Measurements from ENCODE around the gene FCHSD2. TPM values are rescaled to one million over a fixed set of nuclear protein-coding genes. Genes with fewer than 3 reads are reported as not detected.
A peak's percentile ranks its signal among the peaks of the same experiment; 100 is the strongest.
"Not testable (repeated sequence)": the region's sequence is repeated elsewhere in the genome, so short reads cannot be mapped to it uniquely, and the experiment has no call there.

FCHSD2 gene
- total RNA-seq, 1 donor from 2014 or later: 26.3 TPM

GRCh38 chr11:72833083-72833733 lies 308.9 kb downstream of the FCHSD2 start:
- DNase-seq: no peak

- no peak for DNase-seq
Observed at GRCh38 chr11:72832301-72833082, 309.6 kb downstream of the FCHSD2 start.

- peak; percentile 91 for DNase-seq
Observed at GRCh38 chr11:72831521-72832300, 310.4 kb downstream of the FCHSD2 start.

GRCh38 chr11:72829884-72830533 lies 312.1 kb downstream of the FCHSD2 start:
- no peak for DNase-seq

GRCh38 chr11:72829178-72829577 lies 312.9 kb downstream of the FCHSD2 start:
- no peak for DNase-seq

- no peak for DNase-seq
Observed at GRCh38 chr11:72828692-72829101, 313.4 kb downstream of the FCHSD2 start.

GRCh38 chr11:72828081-72828567 lies 314.0 kb downstream of the FCHSD2 start:
- DNase-seq: no peak

- not testable (repeated sequence) for DNase-seq
Observed at GRCh38 chr11:72827656-72828055, 314.5 kb downstream of the FCHSD2 start.

- DNase-seq: no peak
Observed at GRCh38 chr11:72826942-72827480, 315.1 kb downstream of the FCHSD2 start.

- DNase-seq: no peak
Observed at GRCh38 chr11:72826191-72826941, 315.8 kb downstream of the FCHSD2 start.

GRCh38 chr11:72825661-72826060 lies 316.5 kb downstream of the FCHSD2 start:
- no peak for DNase-seq

- DNase-seq: no peak
Observed at GRCh38 chr11:72824811-72825505, 317.2 kb downstream of the FCHSD2 start.

- DNase-seq: no peak
Observed at GRCh38 chr11:72824020-72824419, 318.1 kb downstream of the FCHSD2 start.

- no peak for DNase-seq
Observed at GRCh38 chr11:72823105-72823804, 318.9 kb downstream of the FCHSD2 start.

GRCh38 chr11:72821920-72822799 lies 320.0 kb downstream of the FCHSD2 start:
- DNase-seq: peak; percentile 96

GRCh38 chr11:72821221-72821919 lies 320.7 kb downstream of the FCHSD2 start:
- peak; percentile 36 for DNase-seq

GRCh38 chr11:72820439-72821139 lies 321.5 kb downstream of the FCHSD2 start:
- no peak for DNase-seq

- DNase-seq: no peak
Observed at GRCh38 chr11:72818971-72819370, 323.1 kb downstream of the FCHSD2 start.
